IMR-90 (cell line): ENCODE measurements around the gene DOCK10. TPM values are rescaled to one million over a fixed set of nuclear protein-coding genes. Genes with fewer than 3 reads are reported as not detected.

Experiments
- ATAC-seq: fragments of 200-7000 bp; cut with Tn5 transposase; 2 replicates; pipeline ENCODE4 v1.9.1; 2020; ENCODE audit warnings: low read depth, mild to moderate bottlenecking, moderate library complexity
- BruUV-seq: library from RNA; stranded (reverse); fragments of 400-500 nt; replicated peaks from 2 replicates; lab custom pipeline; 2021; lab: Mats Ljungman, UMichigan
- CTCF ChIA-PET: fragments of 300-600 bp; formaldehyde crosslinking; extraction: SDS; loops from one replicate; lab custom pipeline; 2021; ENCODE audit warnings: antibody characterized with exemption; lab: Yijun Ruan, JAX
- POLR2A ChIA-PET: fragments of 300-600 bp; sonication (Branson Sonifier 250); formaldehyde crosslinking; loops from one replicate; lab custom pipeline; 2022; ENCODE audit warnings: antibody characterized with exemption; ENCODE audit not compliant: unreplicated experiment; lab: Charles Lee
- DNase-seq: peaks from one replicate; pipeline ENCODE4 v3.0.0; 2013
- H2AFZ ChIP-seq: replicated peaks from 2 replicates; pipeline ENCODE3; 2013; ENCODE audit warnings: low read length, mild to moderate bottlenecking; ENCODE audit not compliant: poor library complexity
- H2AK5ac ChIP-seq: 2 replicates; pipeline ENCODE4 v1.6.1; 2013; ENCODE audit warnings: low read depth, low read length, inconsistent platforms
- H2AK9ac ChIP-seq: replicated peaks from 2 replicates; pipeline ENCODE3; 2013; ENCODE audit warnings: mild to moderate bottlenecking, low read depth, low read length, moderate library complexity; ENCODE audit not compliant: poor library complexity
- H2BK120ac ChIP-seq: 2 replicates; pipeline ENCODE4 v1.6.1; 2013; ENCODE audit warnings: low read depth, low read length, inconsistent platforms
- H2BK15ac ChIP-seq: 3 replicates; pipeline ENCODE4 v1.6.1; 2013; ENCODE audit warnings: low read depth, low read length, inconsistent platforms
- H2BK20ac ChIP-seq: 2 replicates; pipeline ENCODE4 v1.6.1; 2013; ENCODE audit warnings: low read depth, mild to moderate bottlenecking, inconsistent platforms, low read length, moderate library complexity
- H2BK5ac ChIP-seq: 2 replicates; pipeline ENCODE4 v1.6.1; 2013; ENCODE audit warnings: mild to moderate bottlenecking, low read depth, low read length, inconsistent platforms; ENCODE audit not compliant: poor library complexity, severe bottlenecking
- H3K14ac ChIP-seq: replicated peaks from 2 replicates; pipeline ENCODE4 v1.6.1; 2013; ENCODE audit warnings: low read depth, low read length, inconsistent platforms
- H3K18ac ChIP-seq: 2 replicates; pipeline ENCODE4 v1.6.1; 2013; ENCODE audit warnings: low read depth, low read length, control low read depth
- H3K23ac ChIP-seq: 2 replicates; pipeline ENCODE4 v1.6.1; 2013; ENCODE audit warnings: low read depth, low read length, inconsistent platforms
- H3K27ac ChIP-seq: 2 replicates; pipeline ENCODE4 v1.5.1; 2013; ENCODE audit warnings: mild to moderate bottlenecking, control low read depth, low read length; ENCODE audit not compliant: insufficient read depth
- H3K27me3 ChIP-seq: 2 replicates; pipeline ENCODE4 v1.6.1; 2013; ENCODE audit warnings: low read length; ENCODE audit not compliant: control insufficient read depth, insufficient read depth
- H3K36me3 ChIP-seq: 2 replicates; pipeline ENCODE4 v1.6.1; 2013; ENCODE audit warnings: low read length, mixed read lengths; ENCODE audit not compliant: control insufficient read depth, insufficient read depth
- H3K4ac ChIP-seq: 2 replicates; pipeline ENCODE4 v1.6.1; 2013; ENCODE audit warnings: low read depth, low read length, inconsistent platforms
- H3K4me1 ChIP-seq: 2 replicates; pipeline ENCODE4 v1.6.1; 2013; ENCODE audit warnings: low read length, mixed read lengths; ENCODE audit not compliant: control insufficient read depth, insufficient read depth
- H3K4me2 ChIP-seq: 2 replicates; pipeline ENCODE4 v1.6.1; 2013; ENCODE audit warnings: low read depth, mild to moderate bottlenecking, control low read depth, low read length, moderate library complexity
- H3K4me3 ChIP-seq: 2 replicates; pipeline ENCODE4 v1.5.1; 2013; ENCODE audit warnings: low read depth, mild to moderate bottlenecking, control low read depth, low read length, moderate library complexity; ENCODE audit not compliant: insufficient read depth
- H3K56ac ChIP-seq: 2 replicates; pipeline ENCODE4 v1.6.1; 2013; ENCODE audit warnings: low read length, inconsistent platforms; ENCODE audit not compliant: insufficient read depth; ENCODE audit errors: extremely low read depth
- H3K79me1 ChIP-seq, 2 experiments: 2 replicates each; pipeline ENCODE4 v1.6.1; 2013; ENCODE audit warnings: low read length in 2 of 2, inconsistent platforms in 1 of 2, low read depth in 1 of 2
- H3K9ac ChIP-seq: 2 replicates; pipeline ENCODE4 v1.6.1; 2013; ENCODE audit warnings: low read depth, low read length, control low read depth
- H3K9me1 ChIP-seq: 2 replicates; pipeline ENCODE4 v1.6.1; 2013; ENCODE audit warnings: low read length, inconsistent platforms; ENCODE audit not compliant: insufficient read depth
- H3K9me3 ChIP-seq: 2 replicates; pipeline ENCODE4 v1.6.1; 2013; ENCODE audit warnings: low read length; ENCODE audit not compliant: control insufficient read depth, insufficient read depth
- H4K20me1 ChIP-seq: 2 replicates; pipeline ENCODE4 v1.6.1; 2013; ENCODE audit warnings: low read length, inconsistent platforms; ENCODE audit not compliant: insufficient read depth
- H4K5ac ChIP-seq: 2 replicates; pipeline ENCODE4 v1.6.1; 2013; ENCODE audit warnings: mild to moderate bottlenecking, low read depth, low read length, control low read depth
- H4K8ac ChIP-seq, 2 experiments: 2 replicates each; pipeline ENCODE4 v1.6.1; 2013; ENCODE audit warnings: low read depth in 2 of 2, low read length in 2 of 2, control low read depth in 1 of 2, inconsistent platforms in 1 of 2
- H4K91ac ChIP-seq: 2 replicates; pipeline ENCODE4 v1.6.1; 2013; ENCODE audit warnings: low read depth, low read length, inconsistent platforms; ENCODE audit not compliant: insufficient read depth
- CEBPB ChIP-seq: IDR thresholded peaks from 2 replicates; pipeline ENCODE4 v1.6.1; 2012; ENCODE audit warnings: low read depth, low read length, improper control_type of control experiment
- CHD1 ChIP-seq: IDR thresholded peaks from 2 replicates; pipeline ENCODE4 v1.6.1; 2012; ENCODE audit warnings: low read depth, low read length, improper control_type of control experiment
- ELK1 ChIP-seq: fragments of 150-350 bp; IDR thresholded peaks from 2 replicates; pipeline ENCODE4 v1.6.1; 2016; ENCODE audit warnings: low read depth, mild to moderate bottlenecking, low read length, moderate library complexity, borderline replicate concordance
- MAFK ChIP-seq: IDR thresholded peaks from 2 replicates; pipeline ENCODE4 v1.6.1; 2012; ENCODE audit warnings: low read depth, low read length, improper control_type of control experiment
- MXI1 ChIP-seq: IDR thresholded peaks from 2 replicates; pipeline ENCODE4 v1.6.1; 2012; ENCODE audit warnings: low read depth, mild to moderate bottlenecking, low read length, moderate library complexity, borderline replicate concordance
- NFE2L2 ChIP-seq: fragments of 150-350 bp; IDR thresholded peaks from 2 replicates; pipeline ENCODE4 v1.6.1; 2016; ENCODE audit warnings: low read depth, mild to moderate bottlenecking, low read length
- RCOR1 ChIP-seq: IDR thresholded peaks from 2 replicates; pipeline ENCODE4 v1.6.1; 2012; ENCODE audit warnings: mild to moderate bottlenecking, low read length, improper control_type of control experiment; ENCODE audit not compliant: insufficient replicate concordance
- WGBS, 2 experiments: methylation state at CpG; one replicate each; pipeline versions ENCODE4 v1.1.5 to v1.1.7; 2013; ENCODE audit warnings: missing lambda C conversion rate in 2 of 2; ENCODE audit not compliant: insufficient read length in 1 of 2; ENCODE audit errors: extremely low coverage in 2 of 2; 5-methylcytosine and 5-hydroxymethylcytosine counted together
- dilution Hi-C: fragments of 300-500 bp; cut with HindIII; formaldehyde crosslinking; loops from one replicate; pipeline ENCODE4 v1.14.3; 2018; ENCODE audit warnings: low sequenced_read_pairs; ENCODE audit not compliant: unreplicated experiment
- in situ Hi-C: fragments of 300-500 bp; cut with MboI; formaldehyde crosslinking; loops from 3 replicates; pipeline ENCODE4 v1.14.3; 2019; ENCODE audit warnings: low sequenced_read_pairs, inconsistent platforms, mixed read lengths
- intact Hi-C: fragments of 100-400 bp; cut with micrococcal nuclease; formaldehyde crosslinking; loops from 2 replicates; pipeline ENCODE4 v1.10.0; 2022
- polyA plus RNA-seq, 3 experiments: library from polyadenylated mRNA; depleted of rRNA; stranded (reverse); fragments of >200 nt; gene quantifications; 2 replicates each; pipeline ENCODE4 v1.2.3, GENCODE V29; 2012; ENCODE audit warnings: low replicate concordance in 1 of 3
- total RNA-seq: library from RNA; depleted of rRNA; stranded (reverse); fragments of >200 nt; gene quantifications from 2 replicates; pipeline ENCODE4 v1.2.3, GENCODE V29; 2012

Gene DOCK10
- total and polyA plus RNA-seq, 2 of the 4 experiments (the other 2 are of a cell fraction), result 58.6 to 75.3 TPM

DNA sequence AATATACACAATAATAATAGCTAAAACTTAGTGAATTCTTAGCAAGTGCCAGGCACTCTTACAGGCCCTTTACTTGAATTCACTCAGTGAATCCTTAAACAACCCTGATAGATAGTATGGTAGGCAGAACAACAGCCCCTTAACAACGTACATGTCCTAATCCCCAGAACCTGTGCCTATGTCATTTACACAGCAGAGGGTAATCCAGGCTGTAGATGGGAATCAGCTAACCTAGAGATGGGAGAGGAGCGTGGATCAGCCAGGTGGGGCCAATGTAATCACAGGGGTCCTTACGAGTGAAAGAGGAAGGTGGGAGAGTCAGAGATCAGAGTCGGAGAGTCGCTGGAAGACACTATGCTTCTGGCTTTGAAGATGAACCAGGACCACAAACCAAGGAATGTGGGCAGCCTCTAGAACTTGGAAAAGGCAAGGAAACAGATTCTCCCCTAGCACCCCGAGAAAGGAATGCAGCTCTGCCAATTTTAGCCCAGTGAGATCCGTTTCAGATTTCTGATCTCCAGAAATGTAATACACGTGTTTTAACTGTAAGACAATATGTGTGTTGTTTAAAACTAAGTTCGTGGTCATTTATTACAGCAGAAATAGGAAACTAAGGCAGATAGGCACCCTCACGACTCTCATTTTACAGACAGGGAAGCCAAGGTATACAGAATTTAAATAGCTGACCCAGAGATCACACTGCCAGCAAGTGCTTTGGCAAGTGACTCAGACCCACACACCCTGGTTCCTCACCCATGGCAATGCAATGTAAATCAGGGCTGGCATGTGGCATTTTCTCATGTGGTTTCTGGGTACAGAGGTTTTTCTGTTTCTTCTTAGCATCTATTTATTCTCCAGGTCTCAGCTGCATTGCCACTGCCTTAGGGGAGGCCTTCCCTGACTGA lies 68.9 kb downstream of the DOCK10 start:
- ATAC-seq, result no peak; the same call in 1 of the 2 replicates
- H3K56ac ChIP-seq, result no peak overlapping the region
- H3K9ac ChIP-seq, result no peak overlapping the region
- no peak overlapping the region for H2BK15ac ChIP-seq
- no peaks in the 10 kb centered on the region for H3K27me3 ChIP-seq
- H3K23ac ChIP-seq, result no peak overlapping the region
- BruUV-seq, result no TSS peak
- H4K8ac ChIP-seq, result no peak overlapping the region
- no peak overlapping the region for H3K27ac ChIP-seq
- H2AK9ac ChIP-seq, result no peak overlapping the region
- H3K36me3 ChIP-seq, result no peaks in the 10 kb centered on the region
- no peak overlapping the region for H3K4me2 ChIP-seq
- H3K79me1 ChIP-seq, result peaks cover 2 to 16% of the 10 kb centered on the region in 2 experiments; a peak in 3 of 4 replicates
- no peak for TF ChIP-seq CHD1
- TF ChIP-seq NFE2L2, result no peak
- TF ChIP-seq MXI1, result no peak
- TF ChIP-seq ELK1, result no peak
- no peak for TF ChIP-seq RCOR1
- no peak for TF ChIP-seq CEBPB
- no peak for TF ChIP-seq MAFK
- no peak overlapping the region for H3K4me3 ChIP-seq
- in situ Hi-C loops, result no loop called here
- no peak overlapping the region for H3K18ac ChIP-seq
- CTCF ChIA-PET, result no interaction called here
- no peak overlapping the region for H3K14ac ChIP-seq
- H3K4ac ChIP-seq, result no peak overlapping the region
- no peaks in the 10 kb centered on the region for H3K9me3 ChIP-seq
- no peaks in the 10 kb centered on the region for H3K9me1 ChIP-seq
- no peak overlapping the region for H4K5ac ChIP-seq
- no peak overlapping the region for H4K91ac ChIP-seq
- no peak overlapping the region for H2AFZ ChIP-seq
- DNase-seq, result no peak
- POLR2A ChIA-PET, result no interaction called here
- WGBS, 2 experiments, result 73% methylated on average over 2 of the region's 10 CpGs; no CpG with 5 or more reads in 1 of the 2 experiments
- H2BK120ac ChIP-seq, result no peak overlapping the region
- no peak overlapping the region for H2AK5ac ChIP-seq
- H2BK20ac ChIP-seq, result no peak overlapping the region
- dilution Hi-C loops, result no loop called here
- H2BK5ac ChIP-seq, result no peak overlapping the region
- no peaks in the 10 kb centered on the region for H4K20me1 ChIP-seq
- intact Hi-C loops, result no loop called here
- no peaks in the 10 kb centered on the region; the same call in 1 of the 2 replicates for H3K4me1 ChIP-seq
